T-helper 1 cell (primary cell): Measurements from ENCODE around the gene MTCH1.
"Not testable (repeated sequence)": the region's sequence is repeated elsewhere in the genome, so short reads cannot be mapped to it uniquely, and the experiment has no call there.

Experiments
- DNase-seq, 5 donors: peaks; one replicate each; pipeline ENCODE4 v3.0.0-alpha.2; 2012 to 2020

Gene MTCH1

DNA sequence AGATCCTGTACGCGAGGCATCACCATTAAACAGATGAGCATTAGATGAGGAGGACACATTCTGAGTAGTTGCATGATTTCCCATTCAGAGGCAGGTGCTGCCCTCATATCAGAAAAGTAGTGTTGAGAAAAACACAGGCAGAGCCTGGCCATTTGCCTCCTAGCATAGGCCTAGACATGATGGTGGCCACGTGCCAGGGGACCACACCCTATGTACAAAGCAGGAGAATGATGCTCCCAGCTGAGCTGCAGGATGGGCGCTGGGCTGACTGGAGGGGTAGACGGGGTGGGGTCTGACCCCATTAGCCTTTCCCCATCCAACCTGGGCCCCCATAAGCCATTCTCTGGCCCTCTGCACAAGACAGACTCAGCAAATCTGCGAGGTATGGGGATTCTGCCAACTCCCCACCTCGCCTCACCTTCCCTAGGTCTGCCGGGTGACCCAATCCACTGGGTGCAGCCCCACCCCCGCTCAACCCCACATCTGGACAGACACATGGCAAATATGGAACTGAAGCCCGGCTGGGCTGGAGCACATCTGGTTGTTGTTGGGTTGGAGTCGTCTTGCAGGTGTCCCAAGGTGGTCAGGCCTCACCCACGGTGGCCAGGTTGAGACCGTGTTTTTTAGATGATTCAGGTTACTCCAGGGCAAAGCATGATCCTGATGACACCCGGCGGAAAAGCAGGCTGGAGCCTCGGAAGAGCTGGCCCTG, 17.6 kb downstream of the MTCH1 start:
- DNase-seq, result no peak

DNA sequence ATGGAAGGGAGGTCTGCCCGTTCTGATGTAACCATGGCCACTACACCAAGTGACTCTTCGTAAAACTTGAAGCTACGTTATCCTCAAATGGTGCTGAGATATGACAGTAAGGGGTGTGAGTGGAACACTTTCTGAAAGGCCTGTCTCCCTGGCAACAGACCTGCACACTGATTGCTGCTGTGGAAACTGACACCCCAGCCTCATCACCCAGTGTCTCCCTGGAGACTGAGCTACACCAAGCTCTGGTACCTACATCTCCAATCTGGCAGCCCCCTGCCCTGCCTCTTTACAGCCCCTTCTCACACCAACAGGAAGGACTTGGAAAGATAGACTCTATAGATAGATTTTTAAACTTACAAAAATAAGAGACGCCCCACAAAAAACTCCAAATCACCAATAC, 18.2 kb downstream of the MTCH1 start:
- DNase-seq, result no peak

DNA sequence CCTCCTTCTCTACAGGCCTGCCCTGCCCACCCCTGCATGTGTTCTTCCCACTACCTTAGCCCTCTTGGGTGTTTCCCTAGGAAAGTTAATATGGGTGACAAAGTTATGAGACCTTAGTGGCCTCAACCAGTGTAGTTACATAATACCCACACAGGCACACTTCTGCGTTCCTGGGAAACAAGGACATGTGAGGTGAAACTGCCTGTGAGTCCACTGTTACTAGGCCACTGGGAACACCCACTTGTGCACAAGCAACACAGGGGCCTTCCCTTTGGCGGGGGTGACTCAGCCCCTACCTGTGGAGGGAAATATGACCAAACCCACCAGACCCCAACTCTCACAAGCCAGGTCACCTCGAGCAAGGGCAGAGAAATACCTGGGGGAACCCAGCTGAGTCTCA, 18.7 kb downstream of the MTCH1 start:
- DNase-seq, result no peak

DNA sequence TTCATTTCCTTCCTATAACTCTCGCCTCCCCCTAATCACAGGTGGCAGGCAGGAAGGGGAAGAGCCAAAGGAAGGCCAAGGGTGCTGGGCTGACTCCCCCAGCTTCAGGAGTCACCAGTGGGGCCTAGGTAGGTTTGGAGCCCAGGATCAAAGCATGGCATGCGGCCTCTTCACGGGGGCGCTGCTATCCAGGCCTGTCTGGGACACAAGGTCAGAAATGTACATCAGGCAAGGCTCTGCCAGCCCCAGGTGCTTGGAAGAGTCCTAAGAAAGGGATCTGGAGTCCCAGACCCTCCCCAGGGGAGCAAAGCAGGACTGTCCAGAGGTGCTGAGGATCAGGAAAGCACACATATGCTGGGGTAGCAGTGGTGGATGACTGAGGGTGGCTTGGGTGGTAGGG, 21.1 kb downstream of the MTCH1 start:
- no peak for DNase-seq

DNA sequence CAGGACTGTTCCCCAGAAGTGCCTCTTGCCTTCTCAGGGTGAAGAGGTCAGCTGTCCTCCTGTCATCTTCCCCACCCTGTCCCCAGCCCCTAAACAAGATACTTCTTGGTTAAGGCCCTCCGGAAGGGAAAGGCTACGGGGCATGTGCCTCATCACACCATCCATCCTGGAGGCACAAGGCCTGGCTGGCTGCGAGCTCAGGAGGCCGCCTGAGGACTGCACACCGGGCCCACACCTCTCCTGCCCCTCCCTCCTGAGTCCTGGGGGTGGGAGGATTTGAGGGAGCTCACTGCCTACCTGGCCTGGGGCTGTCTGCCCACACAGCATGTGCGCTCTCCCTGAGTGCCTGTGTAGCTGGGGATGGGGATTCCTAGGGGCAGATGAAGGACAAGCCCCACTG, 21.6 kb downstream of the MTCH1 start:
- DNase-seq, result no peak

DNA sequence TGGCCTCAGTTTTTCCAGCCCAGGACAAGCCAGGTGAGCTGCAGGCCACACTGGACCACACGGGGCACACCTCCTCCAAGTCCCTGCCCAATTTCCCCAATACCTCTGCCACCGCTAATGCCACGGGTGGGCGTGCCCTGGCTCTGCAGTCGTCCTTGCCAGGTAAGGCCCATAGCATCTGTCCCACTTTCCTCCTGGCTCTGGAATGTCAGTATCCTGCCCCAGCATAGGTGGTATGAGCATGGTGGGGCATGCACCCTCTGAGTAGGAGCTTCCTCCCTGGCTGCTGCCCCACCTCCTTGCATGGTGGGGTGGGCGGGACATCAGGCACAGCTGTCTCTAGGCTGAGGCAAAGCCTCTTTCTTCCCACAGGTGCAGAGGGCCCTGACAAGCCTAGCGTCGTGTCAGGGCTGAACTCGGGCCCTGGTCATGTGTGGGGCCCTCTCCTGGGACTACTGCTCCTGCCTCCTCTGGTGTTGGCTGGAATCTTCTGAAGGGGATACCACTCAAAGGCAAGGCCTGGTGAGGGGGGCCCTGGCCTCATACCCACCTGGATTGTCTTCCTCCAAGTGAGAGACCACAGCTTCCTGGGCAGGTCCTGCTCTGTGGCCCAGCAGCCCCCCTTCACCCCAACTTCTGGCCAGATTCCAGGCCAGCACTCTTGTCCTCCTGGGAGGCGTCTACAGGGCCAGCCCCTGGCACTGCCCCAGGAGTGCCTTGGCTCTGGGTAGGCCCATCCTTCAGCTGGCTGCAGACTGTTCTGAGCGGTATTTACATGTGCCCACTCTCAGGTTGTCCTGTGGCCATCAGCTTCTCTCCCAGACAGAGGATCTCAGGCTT, 22.3 kb downstream of the MTCH1 start:
- peak in 2 of 5 donors; percentile 26 to 38 for DNase-seq

DNA sequence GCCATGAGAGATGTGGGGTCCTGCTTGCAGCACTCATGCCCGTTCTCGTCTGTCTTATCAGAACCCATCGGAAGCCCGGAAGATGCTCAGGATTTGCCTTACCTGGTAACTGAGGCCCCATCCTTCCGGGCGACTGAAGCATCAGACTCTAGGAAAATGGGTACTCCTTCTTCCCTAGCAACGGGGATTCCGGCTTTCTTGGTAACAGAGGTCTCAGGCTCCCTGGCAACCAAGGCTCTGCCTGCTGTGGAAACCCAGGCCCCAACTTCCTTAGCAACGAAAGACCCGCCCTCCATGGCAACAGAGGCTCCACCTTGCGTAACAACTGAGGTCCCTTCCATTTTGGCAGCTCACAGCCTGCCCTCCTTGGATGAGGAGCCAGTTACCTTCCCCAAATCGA, 23.1 kb downstream of the MTCH1 start:
- DNase-seq, result peak; percentile 54 to 86 (median 69)

DNA sequence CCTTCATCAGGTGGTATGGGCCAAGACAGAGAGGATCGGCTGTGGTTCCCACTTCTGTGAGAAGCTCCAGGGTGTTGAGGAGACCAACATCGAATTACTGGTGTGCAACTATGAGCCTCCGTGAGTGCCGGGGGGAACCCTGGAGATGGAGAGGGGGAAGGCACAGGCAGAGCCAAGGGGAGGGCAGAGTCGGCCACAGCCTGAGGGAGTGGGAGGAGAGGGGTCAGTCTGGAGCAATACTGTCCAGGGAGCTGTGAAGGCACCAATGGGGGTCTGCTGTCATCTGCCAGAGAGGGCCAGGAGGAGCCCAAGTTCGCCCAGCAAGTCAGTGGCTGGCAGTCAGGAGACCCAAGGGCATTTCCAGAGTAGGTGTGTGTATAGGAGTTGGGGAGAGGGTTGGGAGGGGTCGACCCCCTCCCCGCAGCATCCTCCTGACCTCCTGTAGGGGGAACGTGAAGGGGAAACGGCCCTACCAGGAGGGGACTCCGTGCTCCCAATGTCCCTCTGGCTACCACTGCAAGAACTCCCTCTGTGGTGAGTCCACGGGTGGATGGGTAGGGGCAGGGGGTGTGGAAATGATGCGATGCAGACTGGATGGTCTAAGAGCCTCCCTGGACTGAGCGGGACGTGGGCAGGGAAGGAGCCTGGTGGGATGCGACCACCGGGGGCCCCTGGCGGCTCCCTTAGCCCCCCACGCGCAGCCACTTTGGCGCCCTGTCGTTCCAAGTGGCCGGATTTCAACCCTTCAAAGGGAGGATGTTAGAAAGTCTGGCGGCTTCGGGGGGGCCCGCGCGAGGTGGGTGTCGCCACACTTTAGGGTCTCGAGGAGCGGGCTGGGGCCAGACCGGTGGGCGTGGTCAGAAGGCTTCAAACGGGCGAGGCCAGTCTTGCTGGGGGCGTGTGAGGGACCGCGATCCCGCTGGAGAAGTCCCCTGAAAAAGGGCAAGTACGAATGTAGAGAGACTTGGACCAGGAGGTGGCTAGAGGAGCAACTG, 24.3 kb downstream of the MTCH1 start:
- no peak for DNase-seq

DNA sequence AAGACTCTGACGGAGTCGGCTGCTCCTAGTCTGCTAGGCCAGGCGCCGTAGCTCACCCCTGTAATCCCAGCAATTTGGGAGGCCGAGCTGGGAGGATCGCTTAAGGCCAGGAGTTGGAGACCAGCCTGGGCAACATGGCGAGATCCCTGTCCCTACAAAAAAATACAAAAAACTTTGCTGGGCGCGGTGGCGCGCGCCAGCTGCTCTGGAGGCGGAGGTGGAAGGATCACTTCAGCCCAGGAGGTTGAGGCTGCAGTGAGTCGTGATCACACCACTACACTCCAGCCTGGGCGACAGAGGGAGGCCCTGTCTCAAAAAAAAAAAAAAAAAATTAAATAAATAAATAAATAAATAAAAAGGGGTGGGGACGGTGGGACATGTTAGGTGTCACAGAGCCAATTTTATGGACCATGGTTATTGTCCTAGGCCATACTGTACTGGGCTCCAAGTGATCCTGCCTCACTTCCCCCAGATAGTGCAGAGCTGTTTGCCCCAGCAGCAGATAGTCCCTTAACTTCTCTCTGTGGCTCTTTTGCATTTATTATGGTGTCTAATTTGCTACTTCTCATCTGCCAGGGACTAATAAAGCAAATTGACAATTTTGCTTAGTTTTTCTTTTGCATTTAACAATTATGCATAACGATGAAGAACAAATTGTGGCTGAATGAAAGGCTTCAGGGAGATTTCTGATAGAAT, 26.3 kb downstream of the MTCH1 start:
- no peak for DNase-seq

DNA sequence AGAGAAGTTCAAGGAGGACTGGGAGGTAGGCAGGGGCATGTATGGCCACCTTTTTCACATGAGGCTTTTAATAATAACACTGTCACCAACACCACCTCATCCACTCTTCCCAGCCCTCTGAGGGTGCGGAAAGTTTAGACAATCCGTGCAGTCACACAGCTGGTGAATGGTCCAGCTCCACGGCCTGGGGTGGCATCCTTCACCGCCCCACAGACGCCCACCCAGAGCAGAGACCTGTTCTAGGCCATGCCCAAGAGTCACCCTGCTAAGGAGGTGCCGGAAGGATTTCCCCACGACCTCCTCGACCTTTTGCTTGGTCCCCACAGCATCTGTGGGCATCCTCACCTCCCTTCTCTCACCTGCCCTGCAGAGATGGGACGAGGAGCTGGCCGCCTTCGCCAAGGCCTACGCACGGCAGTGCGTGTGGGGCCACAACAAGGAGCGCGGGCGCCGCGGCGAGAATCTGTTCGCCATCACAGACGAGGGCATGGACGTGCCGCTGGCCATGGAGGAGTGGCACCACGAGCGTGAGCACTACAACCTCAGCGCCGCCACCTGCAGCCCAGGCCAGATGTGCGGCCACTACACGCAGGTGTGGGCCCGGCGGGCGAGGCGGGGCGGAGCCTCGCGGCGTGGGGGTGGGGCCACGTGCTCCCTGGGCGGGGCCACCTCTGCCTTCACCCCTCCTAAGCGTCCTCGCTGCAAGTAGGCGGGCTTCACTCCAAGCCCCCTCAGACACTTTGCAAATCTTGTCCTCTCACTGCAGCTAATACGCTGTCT, 27.0 kb downstream of the MTCH1 start:
- no peak for DNase-seq

DNA sequence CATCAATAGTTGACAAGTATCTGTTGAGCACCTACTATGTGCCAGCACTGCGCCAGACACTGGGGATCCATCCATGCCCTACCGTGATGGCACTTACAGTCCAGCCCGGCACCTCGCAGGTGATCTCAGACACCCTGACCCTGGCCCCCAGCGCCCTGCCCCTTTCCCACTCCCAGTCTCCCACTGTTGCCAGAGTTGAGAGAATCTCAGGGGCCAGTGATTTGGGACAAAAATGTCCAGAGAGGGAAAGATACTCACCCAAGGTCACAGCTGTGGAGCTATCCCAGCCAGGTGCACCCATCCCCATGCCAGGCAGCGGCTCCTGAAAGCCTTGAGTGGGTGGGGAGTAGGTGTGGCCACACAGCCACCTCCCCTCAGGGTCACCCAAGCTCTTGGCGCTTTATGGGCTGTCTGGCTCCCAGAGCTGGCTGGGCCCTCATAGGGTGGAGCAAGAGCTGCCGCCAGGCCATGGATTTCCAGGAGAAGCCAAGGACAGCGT, 28.2 kb downstream of the MTCH1 start:
- DNase-seq, result no peak

DNA sequence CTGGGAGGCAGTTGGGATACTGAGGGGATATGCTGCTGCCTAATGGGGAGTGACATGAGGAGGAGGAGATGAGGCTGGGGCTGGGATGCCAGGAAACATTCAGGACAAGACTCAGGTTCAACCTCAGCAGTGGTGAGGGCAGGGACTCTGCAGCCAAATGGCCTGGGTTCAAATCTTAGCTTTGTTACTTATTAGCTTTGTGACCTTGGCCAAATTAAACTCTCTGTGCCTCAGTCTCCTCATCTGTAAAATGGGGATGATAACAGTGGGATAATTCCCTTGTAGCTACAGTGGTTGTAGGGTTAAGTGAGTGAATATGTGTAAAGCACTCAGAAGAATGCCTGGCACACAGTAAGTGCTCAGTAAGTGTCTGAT, 29.6 kb downstream of the MTCH1 start:
- DNase-seq, result no peak

DNA sequence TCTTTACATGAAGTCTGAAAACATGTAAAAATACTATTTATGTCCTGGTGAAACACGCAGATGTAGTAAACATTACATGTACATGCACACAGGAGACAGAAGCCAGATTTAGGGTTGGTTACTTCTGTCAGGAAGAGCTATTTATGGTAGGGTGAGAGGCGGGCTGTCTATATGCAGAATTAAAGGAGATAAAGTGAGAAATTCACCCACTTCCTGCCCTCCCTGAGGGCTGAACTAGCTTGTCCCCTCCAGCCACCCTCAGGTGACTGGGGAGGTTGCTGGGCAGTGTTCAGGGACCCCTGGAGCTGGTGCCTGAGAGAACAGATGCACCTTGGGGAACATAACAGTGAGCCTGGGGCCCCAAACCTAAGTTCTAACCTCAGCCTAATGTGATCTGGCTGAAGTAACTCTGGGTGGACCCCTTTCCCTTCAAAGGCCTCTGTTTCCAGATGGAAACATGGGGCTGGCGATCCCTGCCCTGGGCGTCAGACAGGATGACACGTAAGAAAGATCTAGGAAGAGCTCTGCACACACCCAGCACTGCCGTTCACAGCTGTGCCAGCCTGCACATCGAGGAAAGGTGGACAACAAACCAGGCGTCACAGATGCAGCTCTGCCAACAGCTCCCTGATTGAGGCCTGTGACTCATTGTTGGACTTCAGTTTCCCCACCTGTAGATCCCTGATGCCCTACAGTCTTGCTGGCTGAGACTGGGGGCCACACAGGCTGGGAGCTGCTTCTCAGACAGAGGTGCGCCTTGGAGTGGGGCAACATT, 30.1 kb downstream of the MTCH1 start:
- no peak for DNase-seq

DNA sequence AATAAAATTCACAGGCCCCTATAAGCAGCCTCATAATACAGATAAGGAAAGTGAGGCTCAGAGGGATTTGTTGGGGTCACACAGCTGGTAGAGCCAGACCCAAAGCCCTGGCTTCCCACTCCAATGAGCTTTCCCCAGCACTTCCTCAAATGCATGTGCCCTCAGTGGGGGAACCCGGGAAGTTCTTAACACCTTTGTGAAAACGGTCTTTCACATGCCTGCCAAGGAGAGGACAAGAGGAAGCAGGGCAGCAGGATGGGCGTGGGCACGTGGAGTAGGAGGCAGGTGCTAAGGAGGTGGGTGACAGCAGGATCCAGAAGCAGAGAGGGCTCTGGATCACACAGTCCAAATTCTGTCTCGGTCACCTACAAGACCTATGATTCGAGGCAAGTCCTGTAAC, 30.9 kb downstream of the MTCH1 start:
- DNase-seq, result no peak

DNA sequence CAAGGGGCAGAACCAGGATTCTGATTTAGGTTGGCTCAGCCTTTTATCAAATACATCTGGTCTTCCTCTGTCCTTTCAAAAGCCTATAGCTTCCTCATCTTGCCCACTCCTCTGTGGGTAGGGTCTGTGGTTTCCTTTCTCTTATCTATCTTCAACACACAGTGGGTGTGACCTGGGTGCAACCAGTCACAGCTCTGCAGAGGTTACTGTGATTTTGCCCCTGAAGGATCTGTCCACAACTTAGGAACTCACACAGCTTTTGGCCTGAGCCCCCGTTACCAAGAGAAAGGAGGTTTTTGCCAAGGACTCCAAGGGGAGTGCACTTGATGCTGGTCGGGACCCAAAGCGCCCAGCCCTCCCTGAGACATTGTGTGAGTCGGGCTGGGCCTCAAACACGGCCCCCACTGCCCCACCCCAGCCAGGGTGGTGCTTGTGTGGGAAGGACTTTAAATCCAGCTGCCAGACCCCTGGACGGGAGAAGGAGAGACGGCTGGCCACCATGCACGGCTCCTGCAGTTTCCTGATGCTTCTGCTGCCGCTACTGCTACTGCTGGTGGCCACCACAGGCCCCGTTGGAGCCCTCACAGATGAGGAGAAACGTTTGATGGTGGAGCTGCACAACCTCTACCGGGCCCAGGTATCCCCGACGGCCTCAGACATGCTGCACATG, 31.6 kb downstream of the MTCH1 start, which contains the start of gene PI16:
Gene PI16, plus strand, starts transcription at position 477 of the 670 bp plus-strand sequence. Its CDS starts 23 bp downstream, at position 500.
- DNase-seq, result peak in 1 of 5 donors; percentile 55

DNA sequence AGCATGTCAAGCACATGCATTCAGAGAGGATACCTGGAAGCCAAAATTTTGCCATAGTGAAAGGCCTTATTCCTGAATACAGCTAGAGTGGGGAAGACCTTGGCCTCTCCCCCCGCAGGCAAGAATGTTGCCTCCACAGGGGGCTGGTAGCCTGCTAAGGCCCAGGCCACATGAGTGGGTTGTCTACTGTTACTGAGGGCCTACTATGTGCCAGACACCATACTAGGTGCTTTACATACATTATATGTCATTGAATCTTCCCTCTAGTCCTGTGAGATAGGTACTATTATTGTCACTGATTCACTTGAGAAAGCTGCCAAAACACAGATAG, 32.1 kb downstream of the MTCH1 start:
- no peak for DNase-seq

DNA sequence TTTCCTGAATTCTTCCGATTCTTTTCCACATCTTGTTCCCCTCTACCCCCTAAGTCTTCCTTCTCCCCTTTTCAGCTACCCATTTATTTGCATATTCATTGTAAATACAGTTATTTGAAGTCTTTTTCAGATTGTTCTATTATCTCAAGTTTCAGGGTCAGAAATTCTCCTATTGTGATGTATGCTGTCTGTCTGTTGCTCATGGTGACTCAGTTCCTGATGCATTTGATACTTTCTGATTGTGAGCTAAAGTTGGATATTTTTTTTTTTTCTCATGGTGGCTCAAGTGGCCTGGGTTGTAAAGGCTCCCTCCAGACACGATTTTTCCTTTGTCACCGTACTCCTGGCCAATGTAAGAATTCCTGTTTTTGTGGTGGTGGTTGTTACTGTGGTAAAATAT, 36.4 kb downstream of the MTCH1 start:
- DNase-seq, result no peak

DNA sequence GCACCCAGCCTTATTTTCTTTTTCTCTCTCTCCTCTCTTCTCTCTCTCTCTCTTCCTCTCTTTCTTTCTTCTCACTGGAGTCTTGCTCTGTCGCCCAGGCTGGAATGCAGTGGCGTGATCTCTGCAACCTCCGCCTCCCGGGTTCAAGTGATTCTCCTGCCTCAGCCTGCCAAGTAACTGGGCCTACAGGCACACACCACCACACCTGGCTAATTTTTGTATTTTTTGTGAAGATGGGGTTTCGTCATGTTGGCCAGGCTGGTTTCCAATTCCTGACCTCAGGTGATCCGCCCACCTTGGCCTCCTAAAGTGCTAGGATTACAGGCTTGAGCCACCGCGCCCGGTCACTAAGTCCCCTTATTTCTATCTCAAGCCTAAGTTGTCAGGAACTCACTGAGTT, 36.9 kb downstream of the MTCH1 start:
- DNase-seq, result not testable (repeated sequence)

DNA sequence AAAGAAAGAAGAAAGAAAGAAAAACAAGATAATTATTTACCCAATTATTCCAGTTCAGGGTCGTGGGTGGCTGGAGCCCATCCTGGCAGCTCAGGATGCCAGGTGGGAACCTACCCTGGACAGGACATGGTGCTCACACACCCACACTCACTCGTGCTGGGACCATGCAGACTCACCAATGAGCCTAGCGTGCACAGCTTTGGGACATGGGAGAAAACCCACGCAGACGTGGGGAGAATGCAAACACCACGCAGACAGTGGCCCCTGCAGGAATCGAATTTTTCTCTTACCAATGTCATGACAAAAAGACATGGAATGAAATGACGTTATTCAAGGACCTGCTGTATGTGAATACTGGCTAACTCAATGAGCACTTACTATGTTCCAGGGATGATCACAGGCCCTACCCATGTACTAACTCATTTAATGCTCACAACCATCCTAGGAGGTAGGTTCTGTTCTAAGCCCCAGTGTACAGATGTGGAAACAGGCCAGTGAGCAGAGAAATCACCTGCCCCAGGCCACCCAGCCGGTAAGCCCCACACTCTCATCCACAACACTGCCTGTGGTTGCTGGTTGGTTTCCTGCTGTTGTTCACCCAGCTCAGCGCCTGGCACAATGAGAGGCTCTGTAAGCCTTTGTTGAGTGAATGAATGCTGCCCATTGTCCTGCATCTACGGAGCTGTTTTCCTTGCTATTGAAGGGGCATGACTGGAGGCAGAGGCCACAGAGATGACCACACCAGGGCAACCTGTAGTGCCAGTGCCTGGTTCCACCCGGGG, 38.2 kb downstream of the MTCH1 start:
- peak in 1 of 5 donors; percentile 69 for DNase-seq
